ENCODE data around the gene RAET1G.

Gene RAET1G

DNA sequence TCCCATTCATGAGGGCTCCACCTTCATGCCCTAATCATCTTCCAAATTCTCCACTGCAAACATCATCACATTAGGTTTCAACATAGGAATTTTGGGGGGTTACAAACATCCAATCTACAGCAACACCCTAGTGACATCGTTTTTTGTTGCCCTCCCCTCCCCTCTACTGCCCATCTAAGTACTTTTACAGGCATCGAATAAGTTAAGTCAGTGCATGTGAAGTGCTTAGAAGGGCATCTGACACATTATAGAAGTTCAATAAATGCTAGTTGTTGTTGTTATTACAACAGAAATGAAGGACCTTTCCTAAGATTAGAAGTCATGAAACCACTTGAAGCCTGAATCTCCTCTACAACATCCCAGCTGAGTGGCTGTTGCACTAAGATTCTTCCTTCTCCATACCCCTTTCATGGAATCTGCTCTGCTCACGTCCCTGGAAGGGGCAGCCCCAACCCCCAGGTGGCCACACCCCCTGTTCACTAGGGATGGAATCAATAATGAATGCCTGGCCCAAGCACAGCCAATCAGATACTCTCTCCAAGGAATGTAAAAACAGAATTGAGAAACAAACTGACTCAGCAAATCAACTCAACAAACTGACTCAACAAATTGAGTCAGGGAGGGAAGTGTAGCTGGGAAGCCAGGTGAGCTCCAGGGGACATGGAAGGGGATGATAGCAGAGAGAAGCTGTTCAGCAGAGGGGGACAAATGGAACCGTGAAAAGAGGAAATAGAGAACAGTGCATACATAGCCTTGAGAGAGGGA is 54.9 kb downstream of the RAET1G start:
- DNase-seq (ENCODE audit: low read depth, low spot score) = no peak

All from brain pericyte (primary cell).